Measurements from ENCODE around the gene OR2T34.
"Not testable (repeated sequence)": the region's sequence is repeated elsewhere in the genome, so short reads cannot be mapped to it uniquely, and the experiment has no call there.

OR2T34 gene

GRCh38 chr1:248551027-248551426 lies 23.5 kb downstream of the OR2T34 start:
- not testable (repeated sequence) for DNase-seq

GRCh38 chr1:248547383-248547782 lies 27.2 kb downstream of the OR2T34 start:
- DNase-seq = not testable (repeated sequence)

GRCh38 chr1:248537449-248537848 lies 37.1 kb downstream of the OR2T34 start:
- DNase-seq = not testable (repeated sequence)

Data from C1 segment of cervical spinal cord (tissue), 14 donors.